Neural cell (in vitro differentiated cells): ENCODE data around the gene SYNE3. TPM values are rescaled to one million over a fixed set of nuclear protein-coding genes. Genes with fewer than 3 reads are reported as not detected.

Experiments used
- H2AFZ ChIP-seq: fragments of 200-600, 300-800 bp; sonication (generic), shearing (Covaris generic); 2 replicates; pipeline ENCODE4 v1.6.0; 2014; ENCODE audit warnings: low read depth, mild to moderate bottlenecking, antibody characterized with exemption, low read length, moderate library complexity
- H3F3A ChIP-seq: fragments of 200-600 bp; shearing (Covaris generic); 2 replicates; pipeline ENCODE4 v1.6.1; 2016; ENCODE audit warnings: mild to moderate bottlenecking, moderate library complexity, mixed read lengths, antibody characterized with exemption, low read length; ENCODE audit not compliant: insufficient read depth, poor library complexity, severe bottlenecking
- H3K27ac ChIP-seq: fragments of 200-600, 300-800 bp; sonication (generic), shearing (Covaris generic); 2 replicates; pipeline ENCODE4 v1.5.1; 2014; ENCODE audit warnings: mild to moderate bottlenecking, low read length, moderate library complexity
- H3K27me3 ChIP-seq: fragments of 300-800, 200-600 bp; sonication (generic), shearing (Covaris generic); 2 replicates; pipeline ENCODE4 v1.6.0; 2014; ENCODE audit warnings: mild to moderate bottlenecking, low read depth, low read length, moderate library complexity; ENCODE audit not compliant: insufficient read depth
- H3K36me3 ChIP-seq: fragments of 300-800, 200-600 bp; sonication (generic), shearing (Covaris generic); 2 replicates; pipeline ENCODE4 v1.5.1; 2014; ENCODE audit warnings: mild to moderate bottlenecking, antibody characterized with exemption, low read length, moderate library complexity; ENCODE audit not compliant: insufficient read depth
- H3K4me2 ChIP-seq: fragments of 300-800, 200-600 bp; sonication (generic), shearing (Covaris generic); 2 replicates; pipeline ENCODE4 v1.6.0; 2014; ENCODE audit warnings: mild to moderate bottlenecking, low read length
- H3K4me3 ChIP-seq: fragments of 300-800, 200-600 bp; sonication (generic), shearing (Covaris generic); 2 replicates; pipeline ENCODE4 v1.5.1; 2014; ENCODE audit warnings: mild to moderate bottlenecking, low read length, moderate library complexity
- H3K79me2 ChIP-seq: fragments of 200-600 bp; shearing (Covaris generic); replicated peaks from 2 replicates; pipeline ENCODE4 v1.6.0; 2014; ENCODE audit warnings: mild to moderate bottlenecking, low read length, moderate library complexity; ENCODE audit not compliant: insufficient read depth
- H3K9ac ChIP-seq: fragments of 300-800, 200-600 bp; sonication (generic), shearing (Covaris generic); 2 replicates; pipeline ENCODE4 v1.6.1; 2016; ENCODE audit warnings: mild to moderate bottlenecking, low read length, mixed read lengths
- H3K9me2 ChIP-seq: fragments of 200-600 bp; shearing (Covaris generic); 2 replicates; pipeline ENCODE4 v1.6.1; 2016; ENCODE audit warnings: mild to moderate bottlenecking, low read length, mixed read lengths; ENCODE audit not compliant: insufficient read depth
- H3K9me3 ChIP-seq: fragments of 200-600, 300-800 bp; sonication (generic), shearing (Covaris generic); 2 replicates; pipeline ENCODE4 v1.6.1; 2016; ENCODE audit warnings: mild to moderate bottlenecking, mixed run types, low read length, moderate library complexity, mixed read lengths
- H4K20me1 ChIP-seq: fragments of 200-600 bp; shearing (Covaris generic); 2 replicates; pipeline ENCODE4 v1.6.1; 2016; ENCODE audit warnings: mild to moderate bottlenecking, mixed run types; ENCODE audit not compliant: insufficient read depth
- EP300 ChIP-seq: fragments of 450-650 bp; conservative IDR thresholded peaks from 2 replicates; pipeline ENCODE4 v1.6.1; 2014; ENCODE audit warnings: antibody characterized with exemption, mild to moderate bottlenecking, moderate library complexity; ENCODE audit not compliant: poor library complexity, severe bottlenecking
- EZH2 ChIP-seq: fragments of 200-600, 300-800 bp; shearing (Covaris generic), sonication (generic); IDR thresholded peaks from 2 replicates; pipeline ENCODE4 v1.6.1; 2014; ENCODE audit warnings: antibody characterized with exemption, low read length, borderline replicate concordance, mild to moderate bottlenecking; ENCODE audit not compliant: insufficient read depth, poor library complexity, severe bottlenecking
- MXI1 ChIP-seq: fragments of 450-650 bp; conservative IDR thresholded peaks from 2 replicates; pipeline ENCODE4 v1.6.1; 2014; ENCODE audit warnings: antibody characterized with exemption, mild to moderate bottlenecking; ENCODE audit not compliant: poor library complexity, severe bottlenecking
- POLR2AphosphoS5 ChIP-seq: IDR thresholded peaks from 2 replicates; pipeline ENCODE4 v1.6.1; 2012
- RAD21 ChIP-seq: fragments of 450-650 bp; conservative IDR thresholded peaks from 2 replicates; pipeline ENCODE4 v1.6.1; 2014; ENCODE audit warnings: antibody characterized with exemption, mild to moderate bottlenecking, moderate library complexity
- SMC3 ChIP-seq: fragments of 450-650 bp; conservative IDR thresholded peaks from 2 replicates; pipeline ENCODE4 v1.6.1; 2014; ENCODE audit warnings: antibody characterized with exemption, mild to moderate bottlenecking, moderate library complexity; ENCODE audit not compliant: poor library complexity
- TAF1 ChIP-seq: IDR thresholded peaks from 2 replicates; pipeline ENCODE4 v1.6.1; 2012; ENCODE audit warnings: low read depth
- polyA plus RNA-seq: library from polyadenylated mRNA; depleted of rRNA; stranded (reverse); fragments of >200 nt; gene quantifications from 2 replicates; pipeline ENCODE4 v1.2.3, GENCODE V29; 2014
- TF ChIP-seq, protein P1 (sequence below): fragments of 450-650 bp; IDR thresholded peaks from 2 replicates; pipeline ENCODE4 v1.5.1; 2014; ENCODE audit warnings: antibody characterized with exemption, mild to moderate bottlenecking, moderate library complexity; ENCODE audit not compliant: poor library complexity, severe bottlenecking
- TF ChIP-seq, protein P2 (sequence below): IDR thresholded peaks from 2 replicates; pipeline ENCODE4 v1.6.1; 2012; ENCODE audit warnings: borderline replicate concordance

Gene SYNE3
- polyA plus RNA-seq, 1 donor from 2014 or later: 0.35 TPM

DNA sequence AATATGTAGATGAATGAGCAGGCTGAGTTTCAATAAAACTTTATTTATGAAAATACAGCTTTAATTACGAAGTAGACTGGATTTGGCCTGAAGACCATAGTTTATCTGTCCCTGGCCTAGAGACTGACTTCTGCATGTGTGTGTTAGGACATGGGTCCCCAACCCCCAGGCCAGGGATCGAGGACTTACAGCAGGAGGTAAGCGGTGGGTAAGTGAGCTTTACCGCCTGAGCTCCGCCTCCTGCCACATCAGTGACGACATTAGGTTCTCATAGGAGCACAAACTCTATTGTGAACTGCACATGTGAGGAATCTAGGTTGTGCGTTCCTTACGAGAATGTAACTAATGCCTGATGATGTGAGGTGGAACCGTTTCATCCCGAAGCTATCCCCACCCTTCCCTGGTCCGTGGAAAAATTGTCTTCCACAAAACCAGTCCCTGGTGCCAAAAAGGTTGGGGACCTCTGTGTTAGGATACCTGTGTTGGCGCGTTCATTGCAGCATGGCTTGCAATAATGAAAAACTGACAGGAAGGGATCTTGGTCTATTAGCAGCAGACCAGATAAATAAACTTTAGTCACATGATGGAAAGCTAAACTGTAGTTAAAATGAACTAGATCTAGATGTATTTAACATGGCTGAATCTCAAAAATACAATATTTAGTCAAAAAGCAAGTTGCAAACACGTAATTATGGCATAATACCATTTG, 22.5 kb upstream of the SYNE3 start:
- no peaks in the 10 kb centered on the region for H3K9me3 ChIP-seq
- H3F3A ChIP-seq: no peaks in the 10 kb centered on the region
- H3K36me3 ChIP-seq: no peaks in the 10 kb centered on the region
- H3K4me3 ChIP-seq: no peak overlapping the region
- H2AFZ ChIP-seq: no peak overlapping the region
- H3K27ac ChIP-seq: no peak overlapping the region
- H3K79me2 ChIP-seq: peaks cover 79% of the 10 kb centered on the region
- no peak overlapping the region for H3K9ac ChIP-seq
- H3K4me2 ChIP-seq: no peak overlapping the region
- no peaks in the 10 kb centered on the region for H3K27me3 ChIP-seq
- H3K9me2 ChIP-seq: no peaks in the 10 kb centered on the region
- no peaks in the 10 kb centered on the region for H4K20me1 ChIP-seq
- no peak for TF ChIP-seq SMC3
- TF ChIP-seq, protein P1, sequence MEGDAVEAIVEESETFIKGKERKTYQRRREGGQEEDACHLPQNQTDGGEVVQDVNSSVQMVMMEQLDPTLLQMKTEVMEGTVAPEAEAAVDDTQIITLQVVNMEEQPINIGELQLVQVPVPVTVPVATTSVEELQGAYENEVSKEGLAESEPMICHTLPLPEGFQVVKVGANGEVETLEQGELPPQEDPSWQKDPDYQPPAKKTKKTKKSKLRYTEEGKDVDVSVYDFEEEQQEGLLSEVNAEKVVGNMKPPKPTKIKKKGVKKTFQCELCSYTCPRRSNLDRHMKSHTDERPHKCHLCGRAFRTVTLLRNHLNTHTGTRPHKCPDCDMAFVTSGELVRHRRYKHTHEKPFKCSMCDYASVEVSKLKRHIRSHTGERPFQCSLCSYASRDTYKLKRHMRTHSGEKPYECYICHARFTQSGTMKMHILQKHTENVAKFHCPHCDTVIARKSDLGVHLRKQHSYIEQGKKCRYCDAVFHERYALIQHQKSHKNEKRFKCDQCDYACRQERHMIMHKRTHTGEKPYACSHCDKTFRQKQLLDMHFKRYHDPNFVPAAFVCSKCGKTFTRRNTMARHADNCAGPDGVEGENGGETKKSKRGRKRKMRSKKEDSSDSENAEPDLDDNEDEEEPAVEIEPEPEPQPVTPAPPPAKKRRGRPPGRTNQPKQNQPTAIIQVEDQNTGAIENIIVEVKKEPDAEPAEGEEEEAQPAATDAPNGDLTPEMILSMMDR: no peak
- no peak for TF ChIP-seq MXI1
- no peak for TF ChIP-seq RAD21
- TF ChIP-seq EP300: no peak
- no peak for TF ChIP-seq POLR2AphosphoS5
- TF ChIP-seq, protein P2, sequence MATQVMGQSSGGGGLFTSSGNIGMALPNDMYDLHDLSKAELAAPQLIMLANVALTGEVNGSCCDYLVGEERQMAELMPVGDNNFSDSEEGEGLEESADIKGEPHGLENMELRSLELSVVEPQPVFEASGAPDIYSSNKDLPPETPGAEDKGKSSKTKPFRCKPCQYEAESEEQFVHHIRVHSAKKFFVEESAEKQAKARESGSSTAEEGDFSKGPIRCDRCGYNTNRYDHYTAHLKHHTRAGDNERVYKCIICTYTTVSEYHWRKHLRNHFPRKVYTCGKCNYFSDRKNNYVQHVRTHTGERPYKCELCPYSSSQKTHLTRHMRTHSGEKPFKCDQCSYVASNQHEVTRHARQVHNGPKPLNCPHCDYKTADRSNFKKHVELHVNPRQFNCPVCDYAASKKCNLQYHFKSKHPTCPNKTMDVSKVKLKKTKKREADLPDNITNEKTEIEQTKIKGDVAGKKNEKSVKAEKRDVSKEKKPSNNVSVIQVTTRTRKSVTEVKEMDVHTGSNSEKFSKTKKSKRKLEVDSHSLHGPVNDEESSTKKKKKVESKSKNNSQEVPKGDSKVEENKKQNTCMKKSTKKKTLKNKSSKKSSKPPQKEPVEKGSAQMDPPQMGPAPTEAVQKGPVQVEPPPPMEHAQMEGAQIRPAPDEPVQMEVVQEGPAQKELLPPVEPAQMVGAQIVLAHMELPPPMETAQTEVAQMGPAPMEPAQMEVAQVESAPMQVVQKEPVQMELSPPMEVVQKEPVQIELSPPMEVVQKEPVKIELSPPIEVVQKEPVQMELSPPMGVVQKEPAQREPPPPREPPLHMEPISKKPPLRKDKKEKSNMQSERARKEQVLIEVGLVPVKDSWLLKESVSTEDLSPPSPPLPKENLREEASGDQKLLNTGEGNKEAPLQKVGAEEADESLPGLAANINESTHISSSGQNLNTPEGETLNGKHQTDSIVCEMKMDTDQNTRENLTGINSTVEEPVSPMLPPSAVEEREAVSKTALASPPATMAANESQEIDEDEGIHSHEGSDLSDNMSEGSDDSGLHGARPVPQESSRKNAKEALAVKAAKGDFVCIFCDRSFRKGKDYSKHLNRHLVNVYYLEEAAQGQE: no peak
- TF ChIP-seq EZH2: no peak
- no peak for TF ChIP-seq TAF1

DNA sequence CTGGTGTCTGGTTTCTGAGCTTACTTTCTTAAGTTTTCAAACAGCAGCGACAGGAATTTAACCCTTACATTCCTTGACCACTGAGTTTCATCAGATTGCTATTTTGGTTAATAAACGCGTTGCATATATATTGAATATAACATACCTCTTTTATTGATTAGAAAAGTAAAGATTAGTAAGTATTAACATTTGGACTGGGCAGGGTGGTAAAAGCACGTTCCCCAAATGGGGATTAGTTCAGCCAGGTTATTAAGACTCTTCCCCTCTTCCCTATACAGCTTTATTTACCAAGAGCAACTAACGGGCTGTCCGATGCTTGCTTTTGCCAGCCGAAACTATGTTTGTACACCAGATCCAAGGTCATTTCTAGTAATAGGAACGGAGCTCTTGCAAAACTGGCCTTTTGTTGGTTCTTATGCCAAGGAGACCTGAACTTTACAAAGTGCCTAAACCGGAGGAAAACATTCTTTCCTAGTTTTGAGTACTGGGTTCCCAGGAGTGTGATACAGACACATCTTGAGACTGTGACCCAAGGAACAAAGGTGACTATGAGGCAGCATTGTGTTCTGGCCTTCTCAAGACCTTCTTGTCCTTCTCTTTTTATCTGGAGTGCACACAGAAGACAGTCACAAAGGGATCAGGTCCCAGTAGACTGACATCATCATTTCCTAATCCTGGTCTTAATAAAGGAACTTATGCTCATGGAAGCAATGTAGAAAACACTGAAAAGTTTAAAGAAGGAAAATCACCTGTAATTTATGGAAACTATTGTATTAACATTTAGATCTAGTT, 21.0 kb upstream of the SYNE3 start:
- Histone ChIP-seq H3K27ac (no peak overlapping the region), H3K79me2 (peaks cover 83% of the 10 kb centered on the region), H3K4me2 (peak overlapping the region; percentile 74), H3K27me3 (no peaks in the 10 kb centered on the region), H3F3A (peaks cover 4% of the 10 kb centered on the region), H3K9me2 (no peaks in the 10 kb centered on the region), H3K9ac (no peak overlapping the region), H3K4me3 (peak overlapping the region; percentile 90), H3K9me3 (no peaks in the 10 kb centered on the region), H3K36me3 (no peaks in the 10 kb centered on the region), H2AFZ (no peak overlapping the region), H4K20me1 (no peaks in the 10 kb centered on the region)
- no peak for TF ChIP-seq POLR2AphosphoS5
- no peak for TF ChIP-seq TAF1
- TF ChIP-seq, protein P2: no peak
- no peak for TF ChIP-seq MXI1
- TF ChIP-seq EP300: no peak
- no peak for TF ChIP-seq SMC3
- no peak for TF ChIP-seq RAD21
- TF ChIP-seq EZH2: no peak
- TF ChIP-seq, protein P1: no peak
